Suprapubic skin (tissue), 4 donors: ENCODE data around the gene DDR1. TPM values are rescaled to one million over a fixed set of nuclear protein-coding genes. Genes with fewer than 3 reads are reported as not detected.

Experiments
- DNase-seq, 2 donors: peaks; one replicate each; pipeline ENCODE4 v3.0.0-alpha.2; 2019; ENCODE audit warnings: low spot score in 2 of 2
- H3K27ac ChIP-seq: fragments of 200-600 bp; sonication (generic); one replicate; pipeline ENCODE4 v1.5.1; 2019
- H3K27me3 ChIP-seq: fragments of 200-600 bp; sonication (generic); one replicate; pipeline ENCODE4 v1.5.1; 2019
- H3K36me3 ChIP-seq: fragments of 200-600 bp; sonication (generic); one replicate; pipeline ENCODE4 v1.5.1; 2019
- H3K4me1 ChIP-seq: fragments of 200-600 bp; sonication (generic); one replicate; pipeline ENCODE4 v1.5.1; 2019
- H3K4me3 ChIP-seq: fragments of 200-600 bp; sonication (generic); one replicate; pipeline ENCODE4 v1.5.1; 2019; ENCODE audit warnings: mild to moderate bottlenecking
- H3K9me3 ChIP-seq: fragments of 200-600 bp; sonication (generic); one replicate; pipeline ENCODE4 v1.5.1; 2019
- CTCF ChIP-seq, 2 donors: fragments of 200-600 bp in 1 of 2; fragments of 450-650 bp in 1 of 2; sonication (generic) in 1 of 2; IDR thresholded peaks; one replicate each; pipeline ENCODE4 v1.5.1; 2016 to 2019; ENCODE audit warnings: antibody characterized with exemption in 2 of 2, mild to moderate bottlenecking in 1 of 2, moderate library complexity in 1 of 2
- EP300 ChIP-seq: sonication (generic); formaldehyde crosslinking; IDR thresholded peaks from one replicate; pipeline ENCODE4 v1.6.1; 2017; ENCODE audit warnings: antibody characterized with exemption
- POLR2A ChIP-seq, 2 donors: fragments of 450-650 bp; IDR thresholded peaks; one replicate each; pipeline ENCODE4 v1.6.1; 2017; ENCODE audit warnings: antibody characterized with exemption in 2 of 2, mild to moderate bottlenecking in 2 of 2, moderate library complexity in 2 of 2
- POLR2AphosphoS5 ChIP-seq, 3 donors: sonication (generic); formaldehyde crosslinking; IDR thresholded peaks; one replicate each; pipeline ENCODE4 v1.6.1; 2017; ENCODE audit warnings: antibody characterized with exemption in 3 of 3
- WGBS: methylation state at CpG from one replicate; pipeline ENCODE4 v1.1.5; 2018; 5-methylcytosine and 5-hydroxymethylcytosine counted together
- total RNA-seq, 4 donors: library from RNA; depleted of rRNA; stranded (reverse); fragments of >200 nt; gene quantifications; one replicate each; pipeline ENCODE4 v1.1.0, GENCODE V29; 2016

DDR1 gene
- total RNA-seq, 4 donors from 2014 or later, result 161 to 210 (median 188) TPM

GRCh38 chr6:30914076-30914853 is 29.9 kb downstream of the DDR1 start, which contains the start of gene VARS2:
Gene VARS2 (plus strand): TSS chr6:30914238. CDS start chr6:30914837, 599 bp downstream.
- peak; percentile 95 to 96 for DNase-seq
- Histone ChIP-seq H3K9me3 (no peaks in the 10 kb centered on the region), H3K27ac (peak within 1 kb of the TSS; percentile 88), H3K4me1 (peaks cover 27% of the 10 kb centered on the region), H3K27me3 (no peaks in the 10 kb centered on the region), H3K36me3 (peaks cover 54% of the 10 kb centered on the region), H3K4me3 (peak within 1 kb of the TSS; percentile 56)
- TF ChIP-seq EP300 (no peak), POLR2A (IDR thresholded peaks at IDR 0.05) (peak; percentile 41 to 78), CTCF (IDR thresholded peaks at IDR 0.05) (peak in 1 of 2 donors; percentile 28), POLR2AphosphoS5 (IDR thresholded peaks at IDR 0.05) (peak in 2 of 3 donors; percentile 37 to 57)
- under 1% methylated on average over 37 of the region's 52 CpGs for WGBS

GRCh38 chr6:30914854-30915590 is 30.7 kb downstream of the DDR1 start:
- DNase-seq, result no peak
- 20% methylated on average over 17 of the region's 17 CpGs for WGBS
- peaks cover 24% of the 10 kb centered on the region for H3K4me1 ChIP-seq

GRCh38 chr6:30915591-30915946 is 31.2 kb downstream of the DDR1 start:
- no peak overlapping the region for H3K4me3 ChIP-seq
- H3K9me3 ChIP-seq, result no peaks in the 10 kb centered on the region
- TF ChIP-seq POLR2A (IDR thresholded peaks at IDR 0.05), result no peak
- TF ChIP-seq POLR2AphosphoS5 (IDR thresholded peaks at IDR 0.05), result no peak
- peak in 1 of 2 donors; percentile 50 for TF ChIP-seq CTCF (IDR thresholded peaks at IDR 0.05)
- 26% methylated on average over 5 of the region's 5 CpGs for WGBS
- H3K27ac ChIP-seq, result no peak overlapping the region
- peaks cover 24% of the 10 kb centered on the region for H3K4me1 ChIP-seq
- no peaks in the 10 kb centered on the region for H3K27me3 ChIP-seq
- peaks cover 63% of the 10 kb centered on the region for H3K36me3 ChIP-seq
- DNase-seq, result no peak

More at GRCh38 chr6:30914854-30915590, 30.7 kb downstream of the DDR1 start:
- no peaks in the 10 kb centered on the region for H3K9me3 ChIP-seq
- peaks cover 61% of the 10 kb centered on the region for H3K36me3 ChIP-seq
- H3K4me3 ChIP-seq, result peak overlapping the region; percentile 56
- H3K27ac ChIP-seq, result peak overlapping the region; percentile 88
- no peak for TF ChIP-seq POLR2A (IDR thresholded peaks at IDR 0.05)
- no peak for TF ChIP-seq CTCF (IDR thresholded peaks at IDR 0.05)
- no peak for TF ChIP-seq EP300
- TF ChIP-seq POLR2AphosphoS5 (IDR thresholded peaks at IDR 0.05), result no peak
- H3K27me3 ChIP-seq, result no peaks in the 10 kb centered on the region

GRCh38 chr6:30917041-30917440 is 32.7 kb downstream of the DDR1 start:
- Histone ChIP-seq H3K27ac (no peak overlapping the region), H3K4me3 (no peak overlapping the region), H3K36me3 (peaks cover 63% of the 10 kb centered on the region), H3K27me3 (no peaks in the 10 kb centered on the region), H3K9me3 (no peaks in the 10 kb centered on the region), H3K4me1 (peaks cover 24% of the 10 kb centered on the region)
- 88% methylated on average over 7 of the region's 7 CpGs for WGBS
- no peak for DNase-seq
- TF ChIP-seq POLR2AphosphoS5 (IDR thresholded peaks at IDR 0.05) (no peak), EP300 (no peak), CTCF (IDR thresholded peaks at IDR 0.05) (no peak), POLR2A (IDR thresholded peaks at IDR 0.05) (no peak)

- 81% methylated on average over 8 of the region's 8 CpGs for WGBS
Measured at GRCh38 chr6:30917487-30917886, 33.2 kb downstream of the DDR1 start.

More at GRCh38 chr6:30917487-30917886, 33.2 kb downstream of the DDR1 start:
- TF ChIP-seq EP300 (no peak), CTCF (IDR thresholded peaks at IDR 0.05) (no peak), POLR2AphosphoS5 (IDR thresholded peaks at IDR 0.05) (no peak), POLR2A (IDR thresholded peaks at IDR 0.05) (no peak)
- no peaks in the 10 kb centered on the region for H3K9me3 ChIP-seq
- no peak overlapping the region for H3K27ac ChIP-seq
- H3K36me3 ChIP-seq, result peaks cover 63% of the 10 kb centered on the region
- H3K27me3 ChIP-seq, result no peaks in the 10 kb centered on the region
- peaks cover 24% of the 10 kb centered on the region for H3K4me1 ChIP-seq
- H3K4me3 ChIP-seq, result no peak overlapping the region
- no peak for DNase-seq
